GM18520 (cell line): ENCODE data around the gene SLC4A11.
"Not testable (repeated sequence)": the region's sequence is repeated elsewhere in the genome, so short reads cannot be mapped to it uniquely, and the experiment has no call there.

ENCODE experiments used
- ATAC-seq: cut with Tn5 transposase; IDR thresholded peaks from one replicate; pipeline ENCODE4 v1.9.1; 2021; ENCODE audit not compliant: unreplicated experiment

Gene SLC4A11

GRCh38 chr20:3229158-3229557 is 9.8 kb downstream of the SLC4A11 start:
- no peak for ATAC-seq

GRCh38 chr20:3228750-3229032 is 10.3 kb downstream of the SLC4A11 start:
- no peak for ATAC-seq

- no peak for ATAC-seq
Measured at GRCh38 chr20:3227936-3228749, 10.8 kb downstream of the SLC4A11 start.

GRCh38 chr20:3227506-3227905 is 11.5 kb downstream of the SLC4A11 start:
- ATAC-seq: no peak

- ATAC-seq: no peak
Measured at GRCh38 chr20:3226864-3227263, 12.1 kb downstream of the SLC4A11 start.

- ATAC-seq: no peak
Measured at GRCh38 chr20:3226093-3226492, 12.9 kb downstream of the SLC4A11 start.

- ATAC-seq: no peak
Measured at GRCh38 chr20:3224681-3225421, 14.1 kb downstream of the SLC4A11 start.

GRCh38 chr20:3223994-3224680 is 14.9 kb downstream of the SLC4A11 start:
- ATAC-seq: no peak

- no peak for ATAC-seq
Measured at GRCh38 chr20:3223651-3223993, 15.4 kb downstream of the SLC4A11 start.

GRCh38 chr20:3222635-3223600 is 16.1 kb downstream of the SLC4A11 start:
- ATAC-seq: no peak

GRCh38 chr20:3221398-3222226 is 17.4 kb downstream of the SLC4A11 start:
- ATAC-seq: no peak

GRCh38 chr20:3218307-3218988 is 20.5 kb downstream of the SLC4A11 start:
- no peak for ATAC-seq

- not testable (repeated sequence) for ATAC-seq
Measured at GRCh38 chr20:3215359-3215917, 23.6 kb downstream of the SLC4A11 start.

- no peak for ATAC-seq
Measured at GRCh38 chr20:3213226-3213625, 25.8 kb downstream of the SLC4A11 start.

- no peak for ATAC-seq
Measured at GRCh38 chr20:3210346-3210745, 28.6 kb downstream of the SLC4A11 start.

GRCh38 chr20:3209946-3210317 is 29.1 kb downstream of the SLC4A11 start:
- no peak for ATAC-seq

GRCh38 chr20:3209257-3209945 is 29.6 kb downstream of the SLC4A11 start, which contains the start of gene ITPA:
ITPA (plus strand) TSS chr20:3209498; CDS start chr20:3209552, 54 bp downstream.
- ATAC-seq: no peak

GRCh38 chr20:3208786-3209256 is 30.2 kb downstream of the SLC4A11 start:
- ATAC-seq: no peak
